GM23338 (cell line): Measurements from ENCODE around the gene PIGN.
A peak's percentile ranks its signal among the peaks of the same experiment; 100 is the strongest.

Source experiments
- CREB1 ChIP-seq: fragments of 250-450 bp; sonication (Bioruptor Pico); IDR thresholded peaks from 2 replicates; pipeline ENCODE4 v1.5.0; 2020; ENCODE audit warnings: low read depth, mild to moderate bottlenecking, moderate library complexity
- CTCF ChIP-seq, 2 experiments: fragments of 200-600 bp in 1 of 2; sonication (generic) in 1 of 2; conservative IDR thresholded peaks; 2 replicates each; pipeline versions ENCODE4 v1.5.1 to v1.6.1; 2016 to 2017; ENCODE audit warnings: antibody characterized with exemption in 2 of 2, low read depth in 2 of 2, mild to moderate bottlenecking in 2 of 2, moderate library complexity in 1 of 2
- ETS1 ChIP-seq: IDR thresholded peaks from 2 replicates; pipeline ENCODE4 v1.6.1; 2016; ENCODE audit warnings: antibody characterized with exemption
- EZH2 ChIP-seq: fragments of 200-600 bp; sonication (generic); IDR thresholded peaks from one replicate; pipeline ENCODE4 v1.8.0; 2017; ENCODE audit warnings: antibody characterized with exemption, mild to moderate bottlenecking, low read depth; ENCODE audit not compliant: unreplicated experiment
- EZH2phosphoT487 ChIP-seq: fragments of 200-600 bp; sonication (generic); IDR thresholded peaks from one replicate; pipeline ENCODE4 v1.8.1; 2018; ENCODE audit warnings: antibody characterized with exemption; ENCODE audit not compliant: unreplicated experiment
- JUNB ChIP-seq: IDR thresholded peaks from one replicate; pipeline ENCODE4 v1.6.1; 2016; ENCODE audit warnings: antibody characterized with exemption; ENCODE audit not compliant: unreplicated experiment
- NANOG ChIP-seq: IDR thresholded peaks from 2 replicates; pipeline ENCODE4 v1.6.1; 2016; ENCODE audit warnings: antibody characterized with exemption, borderline replicate concordance
- POLR2AphosphoS5 ChIP-seq: IDR thresholded peaks from 2 replicates; pipeline ENCODE4 v1.6.1; 2016; ENCODE audit warnings: antibody characterized with exemption, low read depth
- REST ChIP-seq: IDR thresholded peaks from one replicate; pipeline ENCODE4 v1.6.1; 2018; ENCODE audit warnings: antibody characterized with exemption; ENCODE audit not compliant: unreplicated experiment
- ZNF462 ChIP-seq: fragments of 250-450 bp; sonication (Bioruptor Pico); IDR thresholded peaks from 2 replicates; pipeline ENCODE4 v1.5.0; 2020; ENCODE audit warnings: mild to moderate bottlenecking, moderate library complexity

GRCh38 chr18:62196079-62196478, 9.2 kb upstream of the PIGN start:
- TF ChIP-seq EZH2phosphoT487 (no peak), EZH2 (no peak), CTCF (conservative IDR thresholded peaks at IDR 0.05; ENCODE audit: low read depth in 2 of 2) (peak; percentile 62 to 75), REST (no peak), CREB1 (CRISPR knock-in tag) (no peak), POLR2AphosphoS5 (no peak), NANOG (no peak), ZNF462 (CRISPR knock-in tag) (no peak), ETS1 (no peak), JUNB (no peak)
